Measurements from ENCODE around the gene ABLIM2.

The ABLIM2 gene

DNA sequence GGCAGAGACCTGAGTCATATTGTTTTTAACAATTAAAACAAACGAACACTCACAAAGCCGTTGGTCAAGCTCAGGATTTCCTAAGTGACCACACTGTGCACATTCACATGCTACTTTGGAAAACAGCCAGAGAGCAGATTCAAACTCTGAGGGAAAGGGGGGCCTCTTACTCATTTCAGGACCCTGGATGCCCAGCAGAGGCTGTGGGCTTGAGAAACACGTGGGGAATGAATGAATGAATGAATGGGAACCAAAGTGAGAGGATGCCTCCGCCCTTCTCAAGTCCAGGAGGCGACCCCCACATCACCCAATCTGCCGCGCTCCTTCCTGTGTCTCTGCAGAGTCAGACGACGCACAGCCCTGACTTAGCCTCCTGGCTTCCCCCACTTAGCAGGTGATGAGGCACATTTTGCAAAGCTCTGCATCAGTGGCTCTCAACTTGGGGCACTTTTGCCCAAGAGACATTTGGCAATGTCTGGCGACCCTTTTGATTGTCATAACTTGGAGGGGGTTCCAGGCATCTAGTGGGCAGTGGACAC lies 76.0 kb downstream of the ABLIM2 start:
- DNase-seq, result no peak

DNA sequence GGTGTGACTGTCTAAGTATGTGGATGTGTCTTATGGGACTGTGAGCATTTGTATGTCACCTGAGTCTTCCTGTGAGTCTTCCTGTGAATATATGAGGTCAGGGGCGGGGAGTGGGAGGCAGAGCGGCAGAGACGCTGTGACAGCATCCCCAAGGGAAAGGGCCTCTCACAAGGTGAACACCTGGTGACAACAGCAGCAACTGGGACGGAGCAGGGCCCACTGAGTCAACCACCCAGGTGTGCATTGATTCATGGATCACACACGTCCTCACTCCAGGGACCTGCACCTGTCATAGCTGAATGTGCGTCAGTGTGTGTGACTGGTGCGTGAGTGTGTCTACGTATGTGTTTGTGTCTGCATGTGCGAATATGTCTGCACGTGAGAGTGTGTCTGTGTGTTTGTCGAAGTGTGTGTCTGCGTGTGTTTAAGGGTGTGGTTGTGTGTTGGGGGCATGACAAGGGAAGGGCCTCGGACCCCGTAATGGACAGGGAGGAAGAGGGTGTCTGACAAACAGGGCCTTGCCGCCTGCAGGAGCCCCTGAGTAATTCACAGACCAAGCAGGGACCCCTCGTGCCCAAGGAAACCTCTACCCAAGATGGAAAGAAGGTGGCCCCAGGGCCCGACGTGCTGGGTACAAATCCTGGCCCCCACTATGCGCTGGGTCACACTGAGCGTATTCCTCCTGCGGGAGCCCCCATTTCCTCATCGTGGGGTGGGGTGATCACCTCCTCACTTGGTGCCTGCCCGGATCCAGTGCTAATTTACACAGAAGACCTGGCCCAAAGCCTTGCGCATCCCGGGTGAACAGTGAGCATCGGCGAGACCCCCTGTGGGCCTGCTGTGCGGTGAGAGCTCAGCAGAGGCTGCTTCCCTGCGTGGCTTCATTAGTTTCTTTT lies 76.7 kb downstream of the ABLIM2 start:
- no peak for DNase-seq

DNA sequence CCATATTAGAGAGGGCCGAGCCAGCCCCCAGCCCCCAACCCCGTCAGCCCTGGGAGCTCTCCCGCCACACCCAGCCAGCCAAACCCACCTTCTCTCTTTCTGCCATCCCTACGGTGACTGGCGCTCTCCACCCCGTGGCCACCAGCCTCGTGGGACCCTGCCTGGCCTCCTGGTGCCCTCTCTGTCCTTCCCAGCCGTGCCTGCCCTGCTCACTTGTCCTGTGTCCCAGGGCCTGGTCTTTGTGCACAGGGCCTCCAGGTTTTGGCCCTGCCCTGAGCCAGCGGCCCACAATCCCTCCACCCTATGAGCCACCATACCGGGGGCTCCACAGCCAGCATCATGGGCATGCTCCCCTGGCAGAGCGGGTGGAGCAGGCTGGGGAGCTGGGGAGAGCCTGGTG lies 77.4 kb downstream of the ABLIM2 start:
- no peak for DNase-seq

DNA sequence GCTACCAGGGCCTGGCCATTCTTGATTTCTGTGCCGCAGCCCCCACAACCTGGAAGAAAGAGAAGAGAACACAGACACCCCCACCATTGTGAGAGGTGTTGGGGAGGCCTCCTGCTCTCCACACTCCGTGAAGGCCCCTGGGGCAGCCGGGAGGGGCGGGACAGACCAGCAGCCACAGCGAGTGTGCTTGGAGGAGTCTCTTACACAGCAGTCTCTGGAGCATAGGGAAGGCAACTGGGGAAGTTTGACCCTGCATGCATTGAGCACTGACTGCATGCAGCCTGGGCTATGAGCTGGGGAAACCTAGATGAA lies 77.9 kb downstream of the ABLIM2 start:
- DNase-seq, result no peak

DNA sequence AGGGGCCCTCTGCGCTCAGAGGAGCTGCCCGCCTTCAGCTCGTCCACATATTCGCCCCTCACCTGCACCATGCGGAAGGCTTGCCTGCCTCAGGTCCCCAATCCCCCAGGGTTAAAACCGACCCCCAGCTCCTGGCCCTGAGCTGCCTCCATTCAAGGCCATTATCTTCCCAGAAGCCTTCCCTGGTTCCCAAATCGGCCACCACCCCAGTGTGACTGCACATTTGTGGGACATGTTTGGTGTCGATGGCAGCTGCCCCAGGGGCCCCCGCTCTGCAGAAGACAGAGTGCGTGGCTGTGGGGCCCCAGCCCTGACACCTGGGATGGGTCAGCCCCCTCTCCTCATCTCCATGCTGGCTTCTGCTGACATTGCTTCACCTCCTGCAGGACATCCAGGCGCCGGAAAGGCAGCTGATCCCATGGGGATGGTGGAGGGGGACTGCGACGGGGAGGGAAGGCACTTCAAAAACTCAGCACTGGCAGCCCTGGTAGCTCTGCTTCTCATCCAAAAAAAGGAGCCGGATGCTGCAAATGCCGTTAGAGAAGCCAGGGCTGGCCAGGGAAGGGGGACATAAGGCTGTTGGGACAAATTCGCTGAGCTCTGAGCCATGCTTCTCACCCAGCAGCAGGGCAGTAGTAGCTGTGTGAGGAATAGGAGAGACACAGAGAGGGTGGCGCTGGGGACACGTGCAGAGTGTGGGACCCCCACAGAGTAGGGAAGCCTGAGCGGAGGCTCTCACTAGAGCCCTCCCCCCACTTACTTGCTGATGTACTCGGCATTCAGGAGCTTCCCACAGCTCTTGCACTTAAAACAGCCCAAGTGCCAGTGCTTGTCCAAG lies 78.5 kb downstream of the ABLIM2 start:
- no peak for DNase-seq

DNA sequence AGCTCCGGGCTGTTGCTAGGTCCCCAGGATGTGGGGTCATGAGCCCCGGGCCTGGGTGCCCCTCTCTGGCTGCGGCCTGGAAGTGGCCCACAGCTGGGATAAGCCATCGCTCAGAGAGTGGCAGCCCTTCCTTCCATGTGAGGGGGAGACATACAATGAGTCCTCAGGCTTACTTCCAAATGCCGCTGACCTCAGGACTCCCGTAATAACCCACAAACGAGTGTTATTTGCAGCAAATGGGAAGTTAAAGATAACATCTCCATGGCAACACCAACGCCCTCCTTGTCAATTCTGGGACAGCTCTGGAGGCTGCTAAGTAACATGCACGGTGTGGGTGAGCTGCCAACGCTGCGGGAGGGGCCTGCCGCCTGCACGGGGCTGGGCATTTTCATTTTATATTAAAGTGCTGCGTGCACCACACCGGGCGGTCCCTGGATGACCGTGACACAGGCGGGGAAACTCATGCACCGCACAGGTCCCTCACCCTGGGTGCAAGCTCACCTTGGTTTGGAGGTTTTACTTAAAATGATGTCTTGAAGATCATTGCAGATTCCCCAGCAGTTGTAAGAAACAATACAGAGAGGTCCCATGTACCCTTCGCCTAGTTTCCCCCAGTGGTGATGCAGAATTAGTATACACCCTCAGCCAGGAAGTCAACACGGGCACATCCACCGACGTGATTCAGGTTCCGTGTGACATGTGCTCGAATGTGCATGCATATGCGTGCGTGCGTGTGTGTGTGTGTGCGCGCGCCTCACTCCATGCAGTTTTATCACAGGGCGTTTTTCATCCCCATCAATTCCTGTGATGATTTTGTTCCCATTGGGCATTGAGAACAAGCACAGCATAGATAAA lies 79.4 kb downstream of the ABLIM2 start:
- DNase-seq, result no peak

DNA sequence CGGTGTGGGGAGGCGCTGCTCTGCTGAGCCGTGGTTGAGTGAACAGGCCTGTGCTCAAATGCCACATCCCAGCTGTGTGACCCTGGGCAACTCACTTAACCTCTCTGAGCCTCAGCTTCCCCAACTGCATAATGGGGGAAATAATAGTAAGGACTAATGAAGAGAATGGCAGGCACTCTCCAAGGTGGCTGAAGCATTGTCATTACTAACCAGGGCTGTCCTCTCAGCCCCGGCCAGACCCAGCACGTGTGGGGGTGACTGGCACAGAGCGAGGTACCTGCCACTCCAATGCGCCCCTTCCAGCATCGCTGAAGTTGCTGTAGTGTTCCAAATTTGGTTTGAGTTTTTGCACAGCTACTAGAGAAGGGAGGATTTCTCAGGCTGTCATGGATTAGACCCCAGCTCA lies 80.0 kb downstream of the ABLIM2 start:
- no peak for DNase-seq

DNA sequence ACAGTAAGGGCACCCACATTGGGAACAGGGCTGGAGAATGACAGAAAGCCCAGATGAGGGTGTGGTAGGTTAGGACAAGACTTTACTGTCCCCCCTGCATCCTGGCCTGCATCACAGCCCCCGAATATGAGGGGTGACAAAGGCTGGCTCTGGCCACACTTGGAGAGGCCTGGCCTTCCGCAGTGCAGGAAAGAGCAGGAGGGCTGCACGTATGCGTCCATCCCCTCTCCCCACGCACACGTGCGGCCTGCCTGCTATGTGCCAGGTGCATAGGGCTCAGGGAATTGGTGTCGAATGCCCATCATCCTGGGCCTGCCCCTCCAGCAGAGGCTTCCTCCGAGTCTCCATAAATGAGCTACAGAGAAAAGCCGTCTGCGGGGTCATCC lies 80.5 kb downstream of the ABLIM2 start:
- DNase-seq, result no peak

DNA sequence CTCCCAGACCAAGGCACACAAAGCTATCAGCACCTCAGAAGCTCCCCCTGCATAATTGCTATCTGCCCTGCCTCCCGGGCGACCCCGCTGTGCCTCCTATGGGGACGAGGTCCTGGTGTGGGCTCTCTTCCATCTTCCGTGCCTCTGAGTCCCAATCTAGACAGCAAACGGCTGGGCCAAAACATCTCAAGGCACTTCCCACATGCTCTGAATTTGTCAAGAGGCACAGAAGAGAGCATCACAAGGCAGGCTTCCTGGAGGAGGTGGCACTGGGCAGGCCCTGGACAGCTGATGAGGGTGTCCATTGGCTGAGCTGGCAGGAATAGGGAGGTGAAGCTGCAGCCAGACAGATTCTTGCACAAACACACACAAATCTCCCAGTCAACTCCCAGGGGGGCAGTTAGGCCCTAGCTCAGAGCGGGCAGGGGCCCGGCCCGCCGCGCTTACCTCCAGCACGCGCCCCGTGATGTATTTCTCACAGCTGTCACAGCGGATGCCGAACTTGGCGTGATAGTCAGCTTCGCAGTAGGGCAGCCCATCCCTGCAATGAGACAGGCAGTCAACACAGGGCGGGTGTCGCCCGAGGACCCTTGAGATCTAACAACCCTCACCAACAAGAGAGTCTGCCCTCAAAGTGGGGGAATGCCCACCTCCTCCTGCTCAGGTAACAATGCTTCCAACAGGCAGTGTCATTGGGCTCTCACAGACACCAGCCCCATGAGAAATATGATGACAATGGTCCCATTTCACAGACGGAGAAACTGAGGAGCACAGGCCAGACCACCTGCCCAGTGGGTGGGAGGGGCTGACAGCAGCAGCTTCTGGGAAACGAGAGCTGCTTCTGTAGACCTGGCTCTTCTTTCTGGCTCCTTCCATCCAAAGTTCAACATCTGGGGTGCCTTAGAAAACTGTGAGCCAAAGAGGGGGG lies 81.2 kb downstream of the ABLIM2 start:
- DNase-seq, result no peak

DNA sequence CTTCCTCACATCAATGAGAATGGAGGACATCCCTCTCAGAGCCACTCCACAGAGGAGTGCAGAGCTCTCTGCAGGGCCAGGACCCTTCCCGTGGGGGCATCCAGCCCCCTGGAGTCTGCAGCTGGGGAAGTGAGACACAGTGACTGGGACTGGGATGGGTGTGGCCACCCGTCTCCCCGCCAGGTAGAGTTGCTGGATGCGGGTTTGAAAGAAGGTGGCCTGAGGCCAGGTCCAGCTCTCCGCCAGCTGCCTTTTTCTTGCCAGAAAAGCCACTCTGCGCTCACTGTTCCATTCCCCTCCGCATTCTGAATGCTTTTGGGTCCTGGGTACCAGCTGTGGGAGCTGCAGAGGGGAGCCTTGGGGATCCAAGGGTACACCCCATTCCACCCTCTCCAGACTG lies 82.6 kb downstream of the ABLIM2 start:
- no peak for DNase-seq

DNA sequence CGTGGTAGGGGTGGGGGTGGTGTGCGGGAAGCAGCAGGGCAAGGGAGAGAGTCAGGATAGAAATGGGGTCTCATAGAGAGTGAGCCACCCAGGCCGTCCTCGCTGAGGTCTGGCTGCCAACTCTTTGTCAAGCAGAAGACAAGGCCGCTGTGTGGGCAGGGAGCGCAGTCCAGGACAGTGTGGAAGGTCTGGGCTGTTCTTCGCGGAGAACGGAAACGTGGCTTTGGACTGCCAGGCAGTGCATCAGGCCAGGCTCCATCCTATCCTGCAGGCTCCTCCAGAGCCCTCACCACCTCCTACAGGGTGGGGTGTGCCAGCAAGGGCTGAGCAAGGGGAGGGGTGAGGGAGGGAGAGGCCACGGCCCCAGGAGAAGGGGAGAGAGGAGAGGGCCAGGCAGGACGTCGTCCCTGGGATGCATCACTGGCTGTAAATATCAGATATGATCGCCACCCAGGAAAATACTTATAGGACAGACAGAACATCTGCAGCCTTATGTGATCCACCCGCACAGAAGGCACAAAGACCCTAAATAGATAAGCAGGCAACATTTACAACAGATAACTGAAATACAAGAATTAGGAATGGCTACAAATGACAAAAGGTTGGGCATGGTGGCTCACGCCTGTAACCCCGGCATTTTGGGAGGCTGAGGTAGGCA lies 85.3 kb downstream of the ABLIM2 start:
- no peak for DNase-seq

DNA sequence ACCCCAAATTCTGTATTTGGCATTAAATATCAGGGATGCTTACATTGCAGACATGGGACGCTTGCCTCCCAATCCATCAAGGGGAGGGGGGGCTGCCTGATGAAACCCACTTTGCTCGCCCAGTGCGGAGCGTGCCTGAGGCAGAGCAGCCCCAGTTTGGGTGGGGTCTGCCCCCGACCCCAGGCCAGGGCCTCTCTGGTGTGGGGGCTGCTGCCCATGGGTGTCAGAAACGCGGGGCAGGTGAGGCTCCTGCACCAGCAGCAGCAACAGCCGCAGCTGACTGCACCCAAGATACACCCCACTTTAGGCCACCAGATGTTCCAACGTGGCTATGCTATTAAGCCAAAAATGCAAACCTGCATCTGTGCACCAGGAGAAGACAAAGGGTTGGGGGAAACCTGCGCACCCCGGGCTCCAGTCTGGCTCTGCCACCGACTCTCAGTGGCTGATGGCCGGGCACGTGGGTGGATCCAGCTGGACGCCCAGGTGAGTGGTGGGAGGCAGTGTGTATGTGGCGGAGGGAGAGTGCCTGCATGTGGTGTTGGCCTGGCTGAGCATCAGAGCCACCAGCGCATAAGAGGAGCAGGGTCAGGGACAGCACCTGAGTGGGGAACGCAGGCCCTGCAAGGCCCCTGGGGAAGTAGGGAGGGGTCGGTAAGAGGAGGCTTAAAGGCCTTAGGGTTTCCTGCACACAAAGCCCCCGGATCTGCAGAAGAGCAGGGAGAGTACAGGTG lies 86.2 kb downstream of the ABLIM2 start:
- DNase-seq, result no peak

DNA sequence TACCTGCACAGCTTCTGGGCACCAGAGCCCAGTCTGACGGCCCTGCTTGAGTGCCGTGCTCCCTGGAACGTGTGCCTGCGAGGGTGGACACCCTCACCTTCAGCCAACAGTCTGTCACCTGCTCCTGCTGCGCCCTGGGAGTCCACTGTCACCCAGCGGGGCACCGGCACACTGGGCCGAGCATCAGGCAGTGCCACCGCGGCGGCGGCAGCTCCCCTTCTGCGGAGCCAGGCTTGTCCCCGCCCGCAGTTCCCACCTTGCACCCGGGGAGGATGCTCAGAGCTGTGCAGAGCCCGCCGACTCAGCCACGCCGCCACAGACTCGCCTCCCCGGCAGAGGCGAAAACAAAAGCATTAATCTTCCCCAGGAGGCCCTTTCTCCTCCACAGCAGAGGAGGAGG lies 86.8 kb downstream of the ABLIM2 start:
- no peak for DNase-seq

DNA sequence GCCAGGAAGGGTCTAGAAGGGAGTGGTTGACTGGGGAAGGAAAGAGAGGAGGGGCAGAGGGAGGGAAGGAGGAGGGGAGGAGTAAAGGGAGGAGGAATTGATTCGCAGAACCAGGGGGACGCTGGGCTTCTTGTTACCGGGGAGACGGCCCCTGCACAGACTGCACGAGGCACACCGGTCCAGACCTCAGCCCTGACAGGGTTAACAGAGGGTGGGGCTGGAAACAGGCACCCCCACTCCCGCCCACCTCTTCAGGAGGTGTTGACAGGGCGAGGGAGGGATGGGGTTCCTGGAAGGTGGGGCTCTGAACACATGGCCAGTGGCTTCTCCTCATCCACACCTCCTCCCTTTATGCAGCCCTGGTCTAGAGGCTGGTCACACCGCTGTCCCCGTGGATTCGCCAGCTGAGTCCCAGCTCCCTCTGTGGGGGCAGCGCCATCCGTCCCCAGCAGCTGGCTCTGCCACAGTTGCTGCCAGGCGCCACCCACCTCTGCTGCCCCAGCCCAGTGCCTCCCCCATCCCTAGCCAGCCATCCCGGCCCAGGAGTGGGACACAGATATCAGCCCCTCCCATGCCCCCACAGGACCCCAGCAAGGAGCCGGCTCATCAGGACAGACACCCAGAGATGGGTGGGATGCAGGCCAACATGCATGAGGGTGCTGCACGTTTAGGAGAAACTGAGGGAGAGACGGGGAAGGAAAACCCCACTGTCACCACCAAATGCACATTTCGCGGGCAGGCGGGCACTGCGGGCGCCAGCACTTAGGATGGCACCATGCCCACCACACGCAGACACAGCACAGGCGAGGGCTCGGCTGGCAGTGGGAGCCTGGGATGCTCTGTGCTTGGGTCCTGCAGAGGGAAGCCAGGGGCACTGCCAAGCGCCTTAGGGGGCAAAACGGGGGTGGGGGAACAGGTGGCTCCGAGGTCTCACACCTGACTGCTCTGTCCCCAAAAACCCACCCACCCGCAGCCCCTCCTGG lies 87.6 kb downstream of the ABLIM2 start:
- DNase-seq, result no peak

DNA sequence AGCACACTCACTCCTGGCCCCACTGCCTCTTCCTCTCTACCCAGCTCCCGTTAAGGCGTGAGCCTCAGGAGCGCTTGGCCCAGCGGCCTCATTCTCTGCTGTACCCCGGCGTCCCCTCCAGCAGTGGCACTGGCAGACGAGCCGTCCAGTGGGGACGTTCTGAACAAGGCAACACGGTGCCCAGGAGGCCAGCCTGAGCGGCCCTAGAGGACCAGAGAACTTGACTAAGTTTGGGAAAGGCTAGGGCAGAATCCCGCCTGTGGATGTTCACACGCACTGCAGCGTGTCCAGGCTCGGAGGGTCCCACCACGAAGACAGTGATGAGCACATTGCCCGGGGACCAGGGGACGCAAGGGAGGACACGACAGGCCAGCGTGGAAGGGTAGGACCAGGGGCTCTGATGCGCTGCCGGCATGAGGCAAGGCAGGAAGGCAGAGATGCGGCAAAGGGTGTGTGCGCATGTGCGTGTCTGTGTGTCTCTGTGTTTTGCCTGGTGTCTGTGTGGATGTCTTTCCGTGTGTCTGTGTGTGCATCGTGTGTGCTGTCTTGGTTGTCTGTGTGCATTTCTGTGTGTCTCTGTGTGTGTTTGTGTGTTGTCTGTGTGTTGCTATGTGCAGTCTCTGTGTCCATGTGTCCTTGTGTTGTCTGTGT lies 89.4 kb downstream of the ABLIM2 start:
- no peak for DNase-seq

DNA sequence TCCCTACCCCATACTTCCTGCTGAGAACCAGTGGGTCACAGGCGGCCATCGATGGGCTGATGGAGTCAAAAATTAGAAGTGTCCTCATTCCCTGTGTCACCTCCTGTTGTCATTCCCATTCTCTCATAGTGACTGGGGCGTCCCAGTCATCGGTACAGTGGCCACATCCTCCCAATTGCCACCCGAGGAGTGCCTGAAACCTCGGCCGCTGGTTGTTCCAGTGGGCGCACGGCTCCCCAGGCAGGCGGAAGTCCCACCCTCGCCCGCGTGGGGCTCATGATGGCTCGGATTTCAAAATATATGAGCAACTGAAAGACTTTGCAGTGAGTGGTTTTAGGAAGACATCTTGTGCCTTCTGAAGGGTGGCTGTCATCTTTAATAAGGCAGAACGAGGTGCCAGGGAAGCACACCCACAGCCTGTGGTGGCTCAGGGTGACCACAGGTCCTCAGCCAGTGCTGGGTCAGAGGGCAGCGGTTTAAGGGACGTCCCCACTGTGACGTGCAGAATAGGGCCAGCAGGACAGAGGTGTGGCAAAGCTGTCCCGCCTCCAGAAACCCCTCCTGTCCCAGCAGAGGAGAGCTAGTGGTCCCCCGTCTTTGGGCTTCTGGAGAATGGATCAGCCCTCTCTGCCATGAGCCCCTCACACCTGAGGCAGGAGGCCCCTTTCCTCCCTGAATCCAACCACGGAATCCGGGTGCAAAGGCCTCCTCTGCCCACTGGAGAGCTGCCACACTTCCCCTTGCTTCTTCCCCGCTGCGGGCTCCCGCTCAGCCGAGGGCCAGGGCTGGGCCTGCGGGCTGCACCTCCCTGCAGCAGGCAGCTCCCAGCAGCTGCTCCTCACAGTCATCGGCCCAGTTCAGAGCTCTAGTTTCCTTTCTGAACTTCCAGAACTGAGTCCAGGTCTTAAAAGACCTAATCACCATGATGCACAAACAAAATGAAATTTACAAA lies 90.4 kb downstream of the ABLIM2 start:
- no peak for DNase-seq

DNA sequence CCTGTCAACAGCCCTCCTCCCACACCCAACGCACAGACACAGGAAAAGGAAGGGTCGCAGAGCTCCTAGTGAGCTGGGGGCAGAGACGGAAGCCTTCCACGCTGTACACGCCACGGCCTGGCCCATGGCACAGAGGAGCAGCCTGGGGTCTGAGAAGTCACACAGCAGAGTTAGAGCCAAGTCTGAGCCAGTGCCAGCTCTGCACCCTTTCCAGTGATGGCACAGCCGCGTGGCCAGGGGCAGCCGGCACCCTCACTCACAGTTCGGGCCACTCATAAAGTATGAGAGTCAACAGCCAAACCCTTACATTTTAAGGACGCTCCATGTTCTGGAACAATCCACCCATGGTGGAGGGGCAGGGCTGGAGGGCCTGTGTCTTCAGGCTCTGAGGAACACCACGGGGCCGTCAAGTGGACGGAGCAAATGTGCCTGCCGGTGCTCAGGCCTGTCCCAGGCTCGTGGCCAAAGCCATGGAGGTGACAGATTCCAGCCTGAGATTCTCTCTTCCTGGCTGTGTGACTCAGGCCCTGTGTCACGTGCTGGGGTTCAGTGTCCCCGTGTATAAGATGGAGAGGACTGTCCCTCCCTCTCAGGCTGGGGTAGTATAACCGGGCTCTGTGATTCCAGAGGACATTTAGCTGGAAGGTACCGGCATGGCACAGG lies 91.2 kb downstream of the ABLIM2 start:
- DNase-seq, result no peak
